ENCODE measurements around the gene CNOT1.
"Not testable (repeated sequence)": the region's sequence is repeated elsewhere in the genome, so short reads cannot be mapped to it uniquely, and the experiment has no call there.

Gene CNOT1

GRCh38 chr16:58494981-58495520 is 134.6 kb downstream of the CNOT1 start:
- H3K4me3 ChIP-seq (ENCODE audit: low read depth, low read length) = peak overlapping the region; percentile 29; the same call in 1 of the 2 replicates
- TF ChIP-seq, protein P1, sequence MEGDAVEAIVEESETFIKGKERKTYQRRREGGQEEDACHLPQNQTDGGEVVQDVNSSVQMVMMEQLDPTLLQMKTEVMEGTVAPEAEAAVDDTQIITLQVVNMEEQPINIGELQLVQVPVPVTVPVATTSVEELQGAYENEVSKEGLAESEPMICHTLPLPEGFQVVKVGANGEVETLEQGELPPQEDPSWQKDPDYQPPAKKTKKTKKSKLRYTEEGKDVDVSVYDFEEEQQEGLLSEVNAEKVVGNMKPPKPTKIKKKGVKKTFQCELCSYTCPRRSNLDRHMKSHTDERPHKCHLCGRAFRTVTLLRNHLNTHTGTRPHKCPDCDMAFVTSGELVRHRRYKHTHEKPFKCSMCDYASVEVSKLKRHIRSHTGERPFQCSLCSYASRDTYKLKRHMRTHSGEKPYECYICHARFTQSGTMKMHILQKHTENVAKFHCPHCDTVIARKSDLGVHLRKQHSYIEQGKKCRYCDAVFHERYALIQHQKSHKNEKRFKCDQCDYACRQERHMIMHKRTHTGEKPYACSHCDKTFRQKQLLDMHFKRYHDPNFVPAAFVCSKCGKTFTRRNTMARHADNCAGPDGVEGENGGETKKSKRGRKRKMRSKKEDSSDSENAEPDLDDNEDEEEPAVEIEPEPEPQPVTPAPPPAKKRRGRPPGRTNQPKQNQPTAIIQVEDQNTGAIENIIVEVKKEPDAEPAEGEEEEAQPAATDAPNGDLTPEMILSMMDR (IDR thresholded peaks at IDR 0.05; ENCODE audit: low read depth, low read length) = peak; percentile 70

GRCh38 chr16:58493756-58494431 is 135.7 kb downstream of the CNOT1 start:
- H3K4me3 ChIP-seq (ENCODE audit: low read depth, low read length) = no peak overlapping the region
- TF ChIP-seq, protein P1 (IDR thresholded peaks at IDR 0.05; ENCODE audit: low read depth, low read length) = no peak

DNA sequence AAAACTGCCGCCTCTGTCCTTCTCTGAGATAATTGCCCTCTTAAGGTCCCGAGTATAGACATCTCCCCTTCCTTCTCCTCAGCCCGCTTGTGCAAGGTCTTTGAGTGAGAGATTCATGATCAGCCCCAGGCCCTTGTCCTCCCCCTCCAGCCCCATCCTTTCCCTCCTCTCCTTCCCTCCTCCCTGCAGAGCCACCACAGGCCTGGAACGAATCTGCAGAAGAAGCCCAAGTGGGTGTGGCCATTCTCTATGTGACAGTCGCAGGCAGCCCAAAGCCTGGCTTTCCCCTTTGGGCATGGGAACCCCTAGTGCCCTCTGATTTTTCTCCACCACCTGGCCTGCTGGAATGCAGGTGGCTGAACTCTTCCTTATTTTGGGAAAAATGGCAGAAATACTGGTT is 136.9 kb downstream of the CNOT1 start:
- TF ChIP-seq, protein P1 (IDR thresholded peaks at IDR 0.05; ENCODE audit: low read depth, low read length) = no peak
- no peak overlapping the region for H3K4me3 ChIP-seq (ENCODE audit: low read depth, low read length)

GRCh38 chr16:58492066-58492465 is 137.6 kb downstream of the CNOT1 start:
- H3K4me3 ChIP-seq (ENCODE audit: low read depth, low read length) = no peak overlapping the region
- TF ChIP-seq, protein P1 (IDR thresholded peaks at IDR 0.05; ENCODE audit: low read depth, low read length) = no peak

DNA sequence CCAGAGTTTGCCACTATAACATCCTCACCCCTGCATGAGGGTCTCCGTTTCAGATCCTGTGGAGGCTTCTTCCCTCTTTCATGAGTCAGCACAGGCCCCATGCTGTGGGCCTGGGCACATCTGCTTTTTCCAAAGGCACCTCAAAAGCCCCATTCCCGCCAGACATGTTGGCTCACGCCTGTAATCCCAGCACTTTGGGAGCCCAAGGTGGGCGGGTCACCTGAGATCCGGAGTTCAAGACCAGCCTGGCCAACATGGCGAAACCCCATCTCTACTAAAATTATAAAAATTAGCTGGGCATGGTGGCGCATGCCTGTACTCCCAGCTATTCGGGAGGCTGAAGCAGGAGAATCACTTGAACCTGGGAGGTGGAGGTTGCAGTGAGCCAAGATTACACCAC is 139.1 kb downstream of the CNOT1 start:
- not testable (repeated sequence) for H3K4me3 ChIP-seq (ENCODE audit: low read depth, low read length)

GRCh38 chr16:58490065-58490464 is 139.6 kb downstream of the CNOT1 start:
- H3K4me3 ChIP-seq (ENCODE audit: low read depth, low read length) = no peak overlapping the region
- TF ChIP-seq, protein P1 (IDR thresholded peaks at IDR 0.05; ENCODE audit: low read depth, low read length) = no peak

- TF ChIP-seq, protein P1 (IDR thresholded peaks at IDR 0.05; ENCODE audit: low read depth, low read length) = no peak
- H3K4me3 ChIP-seq (ENCODE audit: low read depth, low read length) = no peak overlapping the region
Measured at GRCh38 chr16:58488531-58488930, 141.1 kb downstream of the CNOT1 start.

Measured in WI38 (cell line).